ES-I3 (cell line): ENCODE results near the gene KCNIP1.

Source experiments
- H3K36me3 ChIP-seq: 2 replicates; pipeline ENCODE4 v1.6.1; 2013; ENCODE audit warnings: mild to moderate bottlenecking, low read length, control low read depth, moderate library complexity; ENCODE audit not compliant: insufficient read depth
- H3K4me1 ChIP-seq: 2 replicates; pipeline ENCODE4 v1.6.1; 2013; ENCODE audit warnings: mild to moderate bottlenecking, control low read depth, low read length; ENCODE audit not compliant: insufficient read depth
- H3K9ac ChIP-seq: 2 replicates; pipeline ENCODE4 v1.6.1; 2013; ENCODE audit warnings: low read depth, mild to moderate bottlenecking, low read length, moderate library complexity
- H3K9me3 ChIP-seq: 2 replicates; pipeline ENCODE4 v1.6.1; 2013; ENCODE audit warnings: mild to moderate bottlenecking, low read length, moderate library complexity; ENCODE audit not compliant: control insufficient read depth, insufficient read depth

KCNIP1 gene

DNA sequence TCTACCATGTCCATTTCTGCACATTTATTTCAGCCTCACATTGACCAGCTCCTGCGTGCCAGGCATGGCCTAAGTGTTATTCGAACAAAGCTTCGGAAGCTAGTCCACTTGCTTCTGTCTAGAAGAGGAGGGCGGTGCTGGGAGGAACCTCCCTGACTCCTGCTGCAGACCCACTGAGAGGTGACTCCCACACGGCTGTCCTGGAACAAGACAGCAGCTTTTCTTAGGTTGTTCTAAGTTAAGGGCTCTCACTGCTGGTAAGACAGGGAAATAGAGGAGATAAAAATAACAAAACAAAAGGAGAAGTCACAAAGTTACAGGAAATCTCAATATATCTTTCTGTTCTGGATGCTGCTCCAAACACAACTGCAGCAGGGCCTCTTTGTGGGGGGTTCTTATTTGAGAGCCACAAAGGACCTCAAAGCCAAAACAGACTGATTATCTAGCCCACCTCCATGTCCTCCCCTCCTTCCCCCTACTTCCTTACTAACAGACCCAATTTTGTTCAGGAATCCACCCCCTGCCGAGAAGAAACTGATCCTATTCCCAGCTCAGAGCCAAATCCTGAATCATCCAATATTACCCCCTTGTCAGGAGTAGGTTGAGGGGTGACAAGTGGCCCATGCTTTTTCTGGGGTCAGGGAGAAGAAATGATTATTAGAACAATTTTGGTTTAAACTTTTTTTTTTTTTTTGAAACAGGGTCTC, 28.4 kb upstream of the KCNIP1 start:
- Histone ChIP-seq H3K4me1 (no peaks in the 10 kb centered on the region), H3K36me3 (no peaks in the 10 kb centered on the region), H3K9me3 (no peaks in the 10 kb centered on the region), H3K9ac (no peak overlapping the region)

DNA sequence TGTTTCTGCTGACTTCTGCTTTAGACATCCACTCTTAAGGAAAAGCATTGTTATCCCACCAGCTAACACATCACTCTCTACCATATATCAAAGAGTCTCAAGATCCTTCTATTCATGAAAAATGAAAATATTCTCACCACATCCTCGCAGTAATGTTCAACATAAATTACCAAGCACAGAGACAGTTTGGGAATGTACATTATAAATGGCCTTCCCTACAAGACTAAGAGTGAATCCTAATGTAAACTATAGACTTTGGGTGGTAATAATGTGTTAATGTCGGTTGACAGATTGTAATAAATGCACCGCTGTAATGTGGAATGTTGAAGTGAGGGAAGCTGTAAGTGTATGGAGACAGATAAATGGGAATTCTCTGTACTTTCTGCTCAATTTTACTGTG, 27.1 kb upstream of the KCNIP1 start:
- H3K9me3 ChIP-seq = no peaks in the 10 kb centered on the region
- no peaks in the 10 kb centered on the region for H3K36me3 ChIP-seq
- no peaks in the 10 kb centered on the region for H3K4me1 ChIP-seq
- no peak overlapping the region for H3K9ac ChIP-seq

DNA sequence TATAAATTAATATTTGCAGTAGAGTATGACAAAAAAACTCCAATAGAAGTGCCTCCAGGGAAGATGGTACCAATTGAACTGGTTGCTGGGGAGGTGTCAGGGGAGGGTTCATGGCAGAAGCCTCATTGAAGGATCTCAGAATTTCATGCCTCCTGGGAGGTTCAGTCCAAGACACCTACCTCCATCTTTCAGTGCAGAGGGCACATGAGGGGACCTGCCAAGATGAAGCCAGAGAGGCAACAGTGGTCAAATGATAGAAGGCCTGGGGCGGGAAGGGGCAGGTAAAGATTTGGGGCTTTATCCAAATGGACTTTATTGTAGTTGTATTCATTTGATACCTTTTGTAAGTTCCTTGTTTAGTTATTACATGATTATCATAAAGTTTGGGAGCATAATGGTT, 25.9 kb upstream of the KCNIP1 start:
- Histone ChIP-seq H3K36me3 (no peaks in the 10 kb centered on the region), H3K9ac (no peak overlapping the region), H3K9me3 (no peaks in the 10 kb centered on the region), H3K4me1 (no peaks in the 10 kb centered on the region)

DNA sequence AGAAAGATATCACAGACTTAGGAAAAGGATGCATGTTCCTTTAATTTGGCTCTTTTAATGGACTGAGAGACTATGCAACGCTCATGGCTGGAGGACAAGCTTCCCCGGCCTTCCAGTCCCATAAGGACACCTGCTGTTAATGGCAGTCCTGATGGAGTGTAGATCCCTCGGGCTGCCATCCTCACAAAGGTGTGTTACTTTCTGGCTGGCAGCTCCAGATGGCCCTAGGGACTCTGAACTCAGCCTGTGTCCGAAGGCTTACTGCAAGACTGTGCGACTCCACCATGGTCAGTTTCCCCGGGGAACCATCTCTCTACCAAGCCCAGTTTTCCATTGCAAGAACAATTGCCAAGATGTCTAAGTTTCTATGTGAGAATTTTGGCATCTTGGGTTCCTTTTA, 25.5 kb upstream of the KCNIP1 start:
- no peaks in the 10 kb centered on the region for H3K36me3 ChIP-seq
- H3K4me1 ChIP-seq = no peaks in the 10 kb centered on the region
- H3K9me3 ChIP-seq = no peaks in the 10 kb centered on the region
- no peak overlapping the region for H3K9ac ChIP-seq

DNA sequence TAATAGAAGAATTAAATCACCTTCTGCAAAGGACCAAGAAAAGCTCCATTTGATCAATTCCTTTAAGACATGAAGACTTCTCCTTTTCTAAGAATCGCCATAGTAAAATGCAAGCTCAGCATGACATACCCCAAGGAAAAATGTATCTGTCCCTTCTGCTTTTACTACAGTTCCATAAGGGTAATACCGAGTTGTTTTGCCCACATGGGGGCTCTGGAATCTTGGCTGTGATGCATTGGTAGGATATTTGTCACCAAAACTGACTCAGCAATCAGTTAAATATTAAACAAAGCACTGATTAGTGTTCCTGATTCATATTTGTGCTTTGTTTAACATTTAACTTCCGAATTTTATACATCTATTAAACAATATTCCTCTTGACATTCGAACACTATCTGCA, 24.3 kb upstream of the KCNIP1 start:
- no peaks in the 10 kb centered on the region for H3K9me3 ChIP-seq
- H3K9ac ChIP-seq = no peak overlapping the region
- H3K36me3 ChIP-seq = no peaks in the 10 kb centered on the region
- 0 out of 2 replicates have a peak, but pooled peaks cover 4% of the 10 kb centered on the region for H3K4me1 ChIP-seq

DNA sequence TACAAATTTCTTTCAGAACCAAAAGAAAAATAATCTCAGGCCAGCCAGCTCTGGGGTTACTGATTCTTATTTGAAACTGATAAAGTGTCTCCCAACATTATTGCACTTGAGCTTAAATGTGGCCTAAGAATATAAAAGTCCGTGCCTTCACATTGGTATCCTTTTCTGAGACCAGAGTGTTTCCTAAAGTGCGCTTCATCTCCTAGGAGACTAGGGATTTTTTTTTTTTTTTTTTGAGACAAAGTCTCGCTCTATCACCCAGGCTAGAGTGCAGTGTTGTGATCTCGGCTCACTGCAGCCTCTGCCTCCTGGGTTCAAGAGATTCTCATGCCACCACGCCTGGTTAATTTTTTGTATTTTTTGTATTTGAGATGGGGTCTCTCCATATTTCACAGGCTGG, 23.6 kb upstream of the KCNIP1 start:
- Histone ChIP-seq H3K9ac (no peak overlapping the region), H3K9me3 (no peaks in the 10 kb centered on the region), H3K36me3 (no peaks in the 10 kb centered on the region), H3K4me1 (0 out of 2 replicates have a peak, but pooled peaks cover 5% of the 10 kb centered on the region)

DNA sequence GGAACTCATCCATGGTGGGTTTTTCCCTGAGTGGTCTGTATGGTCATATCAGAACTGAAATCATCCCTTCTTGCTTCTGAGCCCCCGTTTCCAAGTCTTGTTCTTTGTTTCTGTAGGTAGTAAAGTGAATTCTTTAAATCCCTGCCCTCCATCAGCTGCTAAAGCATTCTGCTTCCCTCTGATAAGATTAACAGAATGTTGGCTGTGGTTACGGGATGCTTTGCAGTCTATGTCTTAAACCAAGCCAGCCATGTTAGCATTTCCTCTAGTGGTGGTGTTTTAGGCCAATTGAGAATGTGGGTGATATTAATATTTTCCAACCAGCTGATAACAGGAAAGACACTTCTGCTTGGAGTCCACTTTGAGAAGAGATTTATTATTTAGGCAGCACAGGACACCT, 22.0 kb upstream of the KCNIP1 start:
- Histone ChIP-seq H3K9me3 (no peaks in the 10 kb centered on the region), H3K9ac (no peak overlapping the region), H3K36me3 (no peaks in the 10 kb centered on the region), H3K4me1 (0 out of 2 replicates have a peak, but pooled peaks cover 5% of the 10 kb centered on the region)

DNA sequence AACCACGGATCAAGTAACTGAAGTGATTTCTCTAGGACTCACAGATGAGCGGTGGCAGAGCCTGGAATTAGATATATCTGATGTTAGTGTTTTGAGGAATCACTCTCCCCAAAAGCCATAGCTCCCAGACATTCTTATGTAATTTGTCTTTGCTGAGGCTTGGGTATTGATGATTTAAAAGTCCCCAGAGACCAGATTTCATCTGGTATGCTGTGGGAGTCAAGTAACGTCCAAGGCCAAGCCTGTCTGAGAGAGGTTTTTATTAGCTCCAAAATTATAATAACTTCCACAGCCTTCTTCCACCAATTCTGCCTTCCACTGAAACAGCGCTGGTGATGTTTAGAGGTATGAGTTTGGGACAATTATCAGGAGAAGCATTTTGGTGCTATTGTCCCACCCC, 21.3 kb upstream of the KCNIP1 start:
- H3K36me3 ChIP-seq = no peaks in the 10 kb centered on the region
- H3K4me1 ChIP-seq = 0 out of 2 replicates have a peak, but pooled peaks cover 5% of the 10 kb centered on the region
- no peaks in the 10 kb centered on the region for H3K9me3 ChIP-seq
- H3K9ac ChIP-seq = no peak overlapping the region

DNA sequence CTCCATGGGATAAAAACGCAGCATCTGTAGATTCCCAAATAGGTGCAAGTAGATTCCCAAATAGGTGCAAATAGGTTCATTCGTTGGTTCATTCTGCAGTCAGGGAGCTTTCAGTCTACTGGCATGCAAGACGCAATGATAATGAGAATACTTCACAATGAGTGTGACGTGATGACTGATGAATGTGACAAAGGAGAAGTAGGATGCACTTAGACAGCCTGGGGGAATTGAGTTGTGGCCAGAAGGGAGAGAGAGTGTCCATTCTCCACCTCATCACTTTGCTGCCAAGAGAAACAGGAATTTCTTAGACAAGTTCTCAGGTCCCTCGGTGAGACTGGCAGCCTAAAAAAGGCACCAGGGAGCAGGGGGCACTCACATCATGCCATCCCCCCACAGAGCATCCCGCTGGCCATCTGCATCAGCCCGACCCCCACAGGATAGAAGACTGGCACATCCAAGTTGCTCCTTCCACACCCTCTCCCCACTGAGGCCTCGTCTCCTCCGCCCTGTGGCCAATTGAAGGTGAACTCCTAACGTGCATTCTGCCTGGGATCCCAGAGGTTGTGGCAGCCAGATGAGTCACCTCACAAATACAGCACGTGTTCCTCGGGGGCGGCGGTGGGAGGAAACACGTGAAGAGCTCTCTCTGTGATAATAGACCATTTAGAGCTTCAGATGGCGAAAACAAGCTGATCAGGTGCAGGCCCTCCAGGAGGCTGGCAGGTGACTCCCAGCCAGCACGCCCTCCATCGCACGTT, 19.9 kb upstream of the KCNIP1 start:
- Histone ChIP-seq H3K9me3 (no peaks in the 10 kb centered on the region), H3K4me1 (0 out of 2 replicates have a peak, but pooled peaks cover 5% of the 10 kb centered on the region), H3K36me3 (no peaks in the 10 kb centered on the region), H3K9ac (no peak overlapping the region)

DNA sequence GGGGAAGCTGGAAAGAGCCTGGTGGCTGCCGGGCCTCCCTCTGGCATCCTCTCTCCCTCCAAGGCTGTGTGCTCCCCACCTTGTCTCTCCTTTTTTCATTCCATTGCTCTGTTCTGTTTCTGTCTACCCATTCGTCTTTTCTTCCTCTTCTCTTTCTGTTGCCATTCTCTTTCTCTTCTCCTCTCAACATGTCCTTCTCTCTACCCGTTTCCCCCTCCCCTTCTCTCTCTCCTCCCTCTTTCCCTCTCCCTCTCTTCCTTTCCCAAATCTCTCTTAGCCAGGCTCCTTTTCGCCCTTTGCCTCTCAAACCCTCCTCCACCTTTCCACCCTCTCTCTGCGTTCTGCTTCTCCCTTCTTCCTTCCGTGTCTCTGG, 19.4 kb upstream of the KCNIP1 start:
- Histone ChIP-seq H3K9me3 (no peaks in the 10 kb centered on the region), H3K36me3 (no peaks in the 10 kb centered on the region), H3K4me1 (0 out of 2 replicates have a peak, but pooled peaks cover 5% of the 10 kb centered on the region), H3K9ac (no peak overlapping the region)

DNA sequence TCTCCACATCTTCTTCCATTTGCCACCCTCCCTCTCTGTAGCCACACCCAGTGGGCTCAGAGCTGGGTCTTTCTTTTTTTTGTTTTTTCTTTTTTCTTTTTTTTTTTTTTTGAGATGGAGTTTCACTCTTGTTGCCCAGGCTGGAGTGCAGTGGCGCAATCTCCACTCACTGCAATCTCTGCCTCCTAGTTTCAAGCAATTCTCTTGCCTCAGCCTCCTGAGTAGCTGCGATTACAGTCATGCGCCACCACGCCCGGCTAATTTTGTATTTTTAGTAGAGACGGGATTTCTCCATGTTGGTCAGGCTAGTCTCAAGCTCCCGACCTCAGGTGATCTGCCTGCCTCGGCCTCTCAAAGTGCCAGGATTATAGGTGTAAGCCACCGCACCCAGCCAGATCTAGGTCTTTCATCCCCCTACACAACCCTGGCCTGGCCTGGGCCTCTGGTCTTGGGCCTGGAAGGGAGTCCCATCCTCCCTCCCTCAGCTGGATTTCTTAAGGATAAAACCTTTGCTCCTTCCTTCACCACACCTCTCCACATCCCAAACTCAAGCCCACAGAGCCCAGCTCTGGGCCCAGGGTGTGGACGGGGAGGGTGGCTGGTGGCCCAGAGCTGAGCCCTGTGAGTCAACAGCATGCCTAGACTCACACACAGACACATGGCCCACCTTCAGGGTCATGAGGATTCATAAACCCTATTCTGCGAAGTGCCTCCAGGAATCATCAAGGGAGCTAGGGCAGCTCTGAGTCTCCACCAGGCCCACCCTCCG, 18.8 kb upstream of the KCNIP1 start:
- no peaks in the 10 kb centered on the region for H3K36me3 ChIP-seq
- no peak overlapping the region for H3K9ac ChIP-seq
- H3K9me3 ChIP-seq = no peaks in the 10 kb centered on the region
- 0 out of 2 replicates have a peak, but pooled peaks cover 5% of the 10 kb centered on the region for H3K4me1 ChIP-seq

DNA sequence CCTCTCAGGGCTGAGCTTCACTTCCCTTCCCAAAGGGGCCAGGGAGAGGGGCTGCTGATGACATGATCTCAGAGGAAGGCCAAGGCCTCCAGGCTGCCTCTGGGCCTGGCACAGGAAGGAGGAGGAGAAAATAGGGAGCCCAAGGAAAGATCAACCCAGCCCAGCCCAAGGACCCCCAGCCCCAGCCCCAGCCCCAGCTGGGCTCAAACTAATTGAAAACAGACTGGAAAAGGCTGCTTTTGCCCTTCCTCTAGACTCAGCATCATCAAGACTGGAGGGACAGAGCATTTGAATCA, 18.3 kb upstream of the KCNIP1 start:
- H3K36me3 ChIP-seq = no peaks in the 10 kb centered on the region
- no peak overlapping the region for H3K9ac ChIP-seq
- H3K4me1 ChIP-seq = 0 out of 2 replicates have a peak, but pooled peaks cover 5% of the 10 kb centered on the region
- no peaks in the 10 kb centered on the region for H3K9me3 ChIP-seq

DNA sequence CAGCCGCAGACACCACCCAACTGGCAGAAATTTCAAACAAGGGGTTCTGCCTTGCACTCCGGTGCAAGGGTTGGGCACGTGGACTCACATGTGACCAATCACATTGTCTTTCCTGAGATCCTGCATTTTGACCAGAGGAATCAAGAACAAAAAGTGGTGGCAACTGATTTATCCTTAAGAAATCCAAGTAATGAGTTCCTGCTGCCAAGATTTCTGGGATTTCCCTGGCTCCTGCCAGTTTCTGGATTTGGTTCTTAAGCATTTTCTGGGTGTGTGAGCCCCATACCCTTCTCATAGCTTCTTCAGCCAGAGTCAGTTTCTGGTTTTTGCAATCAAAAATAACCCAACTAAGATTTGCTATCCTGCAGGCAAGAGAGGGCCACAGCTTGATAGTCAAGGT, 17.4 kb upstream of the KCNIP1 start:
- no peaks in the 10 kb centered on the region for H3K9me3 ChIP-seq
- no peaks in the 10 kb centered on the region for H3K36me3 ChIP-seq
- no peak overlapping the region for H3K9ac ChIP-seq
- H3K4me1 ChIP-seq = peaks cover 7% of the 10 kb centered on the region; the same call in 1 of the 2 replicates

DNA sequence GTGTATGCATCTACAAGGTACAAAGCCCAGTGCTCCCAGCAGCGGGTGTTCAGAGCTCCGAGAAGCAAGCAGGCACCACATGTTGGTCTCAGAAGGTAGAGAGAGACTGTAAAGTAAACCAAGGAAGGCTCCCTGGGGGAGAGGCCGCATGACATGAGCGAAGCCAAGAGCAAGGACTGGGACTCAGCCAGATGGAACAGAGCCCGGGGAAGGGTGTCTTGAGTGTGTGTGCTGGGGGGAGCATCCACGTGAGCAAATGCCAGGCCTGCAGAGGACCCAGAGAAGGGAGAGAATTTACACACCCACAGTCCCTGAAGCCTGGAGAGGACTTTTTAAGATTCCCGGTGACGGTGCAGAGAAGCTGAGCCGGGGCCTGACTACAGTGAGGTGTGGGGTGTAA, 15.2 kb upstream of the KCNIP1 start:
- H3K9me3 ChIP-seq = no peaks in the 10 kb centered on the region
- H3K36me3 ChIP-seq = no peaks in the 10 kb centered on the region
- no peak overlapping the region for H3K9ac ChIP-seq
- peaks cover 10% of the 10 kb centered on the region; the same call in 1 of the 2 replicates for H3K4me1 ChIP-seq
